ENCODE results near the gene BICC1.

- TF ChIP-seq CTCF (IDR thresholded peaks at IDR 0.05; ENCODE audit: low read length) (no peak), EZH2 (IDR thresholded peaks at IDR 0.05; ENCODE audit: borderline replicate concordance, low read length) (no peak)
These were observed 240.0 kb downstream of the BICC1 start for GRCh38 chr10:58752665-58753064.

All from OCI-LY1 (cell line).